OCI-LY7 (cell line): Measurements from ENCODE around the gene MMP23B. TPM values are rescaled to one million over a fixed set of nuclear protein-coding genes. Genes with fewer than 3 reads are reported as not detected.

Experiments
- BruUV-seq: library from RNA; stranded (reverse); fragments of 400-500 nt; replicated peaks from 2 replicates; lab custom pipeline; 2021; lab: Mats Ljungman, UMichigan
- CTCF ChIA-PET: fragments of 300-600 bp; sonication (Branson Sonifier 250); formaldehyde crosslinking; loops from one replicate; lab custom pipeline; 2022; ENCODE audit warnings: antibody characterized with exemption; ENCODE audit not compliant: unreplicated experiment; lab: Charles Lee
- POLR2A ChIA-PET: fragments of 300-600 bp; sonication (Branson Sonifier 250); formaldehyde crosslinking; loops from one replicate; lab custom pipeline; 2022; ENCODE audit warnings: antibody characterized with exemption; lab: Charles Lee
- DNase-seq: peaks from one replicate; pipeline ENCODE4 v3.0.0-alpha.2; 2015; ENCODE audit warnings: low spot score
- H2AFZ ChIP-seq: fragments of 200-600 bp; sonication (generic), shearing (Covaris generic); 2 replicates; pipeline ENCODE4 v1.6.1; 2014; ENCODE audit warnings: mild to moderate bottlenecking, antibody characterized with exemption, low read length, moderate library complexity
- H3K27ac ChIP-seq: fragments of 200-600 bp; sonication (generic); 2 replicates; pipeline ENCODE4 v1.5.1; 2014; ENCODE audit warnings: mixed run types, low read depth, mild to moderate bottlenecking, moderate library complexity, low read length, inconsistent platforms; ENCODE audit not compliant: poor library complexity, severe bottlenecking
- H3K36me3 ChIP-seq: fragments of 200-600 bp; sonication (generic); 2 replicates; pipeline ENCODE4 v1.6.1; 2014; ENCODE audit warnings: mild to moderate bottlenecking, antibody characterized with exemption, low read length, moderate library complexity, mixed read lengths; ENCODE audit not compliant: insufficient read depth
- H3K4me1 ChIP-seq: fragments of 200-600 bp; sonication (generic); 2 replicates; pipeline ENCODE4 v1.5.1; 2014; ENCODE audit warnings: mild to moderate bottlenecking, low read length; ENCODE audit not compliant: insufficient read depth, poor library complexity, severe bottlenecking
- H3K4me2 ChIP-seq: fragments of 200-600 bp; sonication (generic); 2 replicates; pipeline ENCODE4 v1.6.1; 2014; ENCODE audit warnings: mild to moderate bottlenecking, low read length
- H3K4me3 ChIP-seq: fragments of 200-600 bp; sonication (generic); 2 replicates; pipeline ENCODE4 v1.5.1; 2014; ENCODE audit warnings: mild to moderate bottlenecking, low read depth, low read length; ENCODE audit not compliant: poor library complexity, severe bottlenecking
- H3K79me2 ChIP-seq: fragments of 200-600 bp; sonication (generic); 2 replicates; pipeline ENCODE4 v1.6.1; 2016; ENCODE audit warnings: low read depth, mild to moderate bottlenecking, low read length, moderate library complexity, mixed read lengths; ENCODE audit not compliant: insufficient read depth
- H3K9me2 ChIP-seq: fragments of 200-600 bp; sonication (generic); 2 replicates; pipeline ENCODE4 v1.6.1; 2016; ENCODE audit warnings: mild to moderate bottlenecking, low read length, mixed read lengths; ENCODE audit not compliant: insufficient read depth
- H3K9me3 ChIP-seq: fragments of 200-600 bp; sonication (generic); 2 replicates; pipeline ENCODE4 v1.6.1; 2014; ENCODE audit warnings: mild to moderate bottlenecking, mixed run types, low read length, mixed read lengths
- H4K20me1 ChIP-seq: fragments of 200-600 bp; sonication (generic); 2 replicates; pipeline ENCODE4 v1.6.1; 2014; ENCODE audit warnings: mild to moderate bottlenecking, antibody characterized with exemption, low read length, moderate library complexity, mixed read lengths; ENCODE audit not compliant: insufficient read depth
- CTCF ChIP-seq: fragments of 200-600 bp; sonication (generic); conservative IDR thresholded peaks from 2 replicates; pipeline ENCODE4 v1.5.1; 2014; ENCODE audit warnings: mild to moderate bottlenecking, antibody characterized with exemption, low read length, moderate library complexity, mixed read lengths
- EZH2phosphoT487 ChIP-seq: fragments of 200-600 bp; sonication (generic); IDR thresholded peaks from 2 replicates; pipeline ENCODE4 v1.6.1; 2018; ENCODE audit warnings: low read depth, borderline replicate concordance, mild to moderate bottlenecking, mixed run types, antibody characterized with exemption, low read length, moderate library complexity, mixed read lengths
- intact Hi-C: fragments of 100-400 bp; cut with micrococcal nuclease; formaldehyde crosslinking; loops from one replicate; pipeline ENCODE4 v1.10.0; 2022; ENCODE audit not compliant: unreplicated experiment
- total RNA-seq, 2 experiments: library from RNA; depleted of rRNA in 1 of 2; stranded (reverse); fragments of >200 nt in 1 of 2; shearing (Covaris generic) in 1 of 2; gene quantifications; 2 replicates each; pipeline ENCODE4 v1.2.3, GENCODE V29; 2014 to 2022

The MMP23B gene
- total RNA-seq, 2 experiments from 2014 or later, result 2.2 to 7.6 TPM

GRCh38 chr1:1627261-1627828, 4.6 kb upstream of the MMP23B start:
- Histone ChIP-seq H3K79me2 (no peaks in the 10 kb centered on the region), H3K4me2 (no peak overlapping the region; the same call in 1 of the 2 replicates), H3K4me3 (no peak overlapping the region), H3K9me3 (no peaks in the 10 kb centered on the region), H2AFZ (no peak overlapping the region), H3K27ac (no peak overlapping the region), H3K9me2 (no peaks in the 10 kb centered on the region), H3K36me3 (no peaks in the 10 kb centered on the region), H3K4me1 (peaks cover 30% of the 10 kb centered on the region), H4K20me1 (no peaks in the 10 kb centered on the region)
- ChIA-PET CTCF (no interaction called here), POLR2A (no interaction called here)
- peak; percentile 40 for DNase-seq
- no TSS peak for BruUV-seq
- intact Hi-C loops, result no loop called here
- no peak for TF ChIP-seq EZH2phosphoT487
- no peak for TF ChIP-seq CTCF

DNA sequence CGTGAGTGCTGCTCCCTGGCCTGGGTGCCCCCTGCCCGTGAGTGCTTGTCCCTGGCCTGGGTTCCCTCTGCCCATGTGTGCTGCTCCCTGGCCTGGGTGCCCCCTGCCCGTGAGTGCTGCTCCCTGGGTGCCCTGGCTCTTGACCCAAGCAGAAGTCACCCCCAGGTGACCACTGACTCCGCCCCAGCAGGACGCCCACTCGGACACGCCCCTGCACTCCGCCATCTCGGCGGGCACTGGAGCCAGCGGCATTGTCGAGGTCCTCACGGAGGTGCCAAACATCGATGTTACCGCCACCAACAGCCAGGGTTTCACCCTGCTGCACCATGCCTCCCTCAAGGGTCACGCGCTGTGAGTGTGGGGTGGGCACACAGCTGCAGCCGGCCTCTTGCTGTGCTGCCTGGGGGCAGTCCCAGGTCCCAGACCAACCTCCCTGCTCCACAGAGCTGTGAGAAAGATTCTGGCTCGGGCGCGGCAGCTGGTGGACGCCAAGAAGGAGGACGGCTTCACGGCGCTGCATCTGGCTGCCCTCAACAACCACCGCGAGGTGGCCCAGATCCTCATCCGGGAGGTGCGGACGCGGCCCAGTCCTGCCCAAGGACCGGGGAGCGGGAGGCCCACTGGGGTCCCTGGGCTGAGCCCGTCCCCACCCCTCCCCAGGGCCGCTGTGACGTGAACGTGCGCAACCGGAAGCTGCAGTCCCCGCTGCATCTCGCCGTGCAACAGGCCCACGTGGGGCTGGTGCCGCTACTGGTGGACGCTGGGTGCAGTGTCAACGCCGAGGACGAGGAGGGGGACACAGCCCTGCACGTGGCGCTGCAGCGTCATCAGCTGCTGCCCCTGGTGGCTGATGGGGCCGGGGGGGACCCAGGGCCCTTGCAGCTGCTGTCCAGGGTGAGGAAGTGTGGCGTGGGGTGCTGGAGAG, 3.9 kb upstream of the MMP23B start:
- Histone ChIP-seq H3K79me2 (no peaks in the 10 kb centered on the region), H3K4me2 (peak overlapping the region; percentile 62), H3K4me3 (peak overlapping the region; percentile 66), H3K36me3 (no peaks in the 10 kb centered on the region), H3K9me2 (no peaks in the 10 kb centered on the region), H4K20me1 (no peaks in the 10 kb centered on the region), H3K4me1 (peaks cover 30% of the 10 kb centered on the region), H3K27ac (no peak overlapping the region), H2AFZ (no peak overlapping the region), H3K9me3 (no peaks in the 10 kb centered on the region)
- POLR2A ChIA-PET, result no interaction called here
- no peak for TF ChIP-seq EZH2phosphoT487
- 0 out of 2 replicates have a peak, but pooled peaks have one; percentile 24 for TF ChIP-seq CTCF
- CTCF ChIA-PET, result interaction anchor here (0.8 kb wide), 1 partner anchor 49 kb away, joined by 3 read pairs; no protein-coding TSS in a partner anchor
- intact Hi-C loops, result no loop called here
- BruUV-seq, result no TSS peak
- DNase-seq, result peak; percentile 1
